ENCODE measurements around the gene SLC12A3. TPM values are rescaled to one million over a fixed set of nuclear protein-coding genes. Genes with fewer than 3 reads are reported as not detected.
A peak's percentile ranks its signal among the peaks of the same experiment; 100 is the strongest.

The SLC12A3 gene
- total RNA-seq, 2 experiments from 2014 or later: not detected

GRCh38 chr16:56849690-56850680 is 15.0 kb upstream of the SLC12A3 start:
- Mint-ChIP-seq H3K27ac (no peak overlapping the region), H3K4me3 (no peak overlapping the region), H3K4me1 (ENCODE audit: low read depth) (peaks cover 22% of the 10 kb centered on the region), H3K27me3 (no peaks in the 10 kb centered on the region), H3K9me3 (peaks cover 6% of the 10 kb centered on the region), H3K36me3 (peaks cover 5% of the 10 kb centered on the region)
- intact Hi-C loops (cut with micrococcal nuclease): no loop called here
- ChIA-PET CTCF (no interaction called here), POLR2A (no interaction called here)
- DNase-seq: no peak

GRCh38 chr16:56851671-56852400 is 13.2 kb upstream of the SLC12A3 start:
- Mint-ChIP-seq H3K4me3 (no peak overlapping the region), H3K27ac (no peak overlapping the region), H3K4me1 (ENCODE audit: low read depth) (peaks cover 20% of the 10 kb centered on the region), H3K27me3 (no peaks in the 10 kb centered on the region), H3K36me3 (peaks cover 4% of the 10 kb centered on the region), H3K9me3 (peaks cover 6% of the 10 kb centered on the region)
- intact Hi-C loops (cut with micrococcal nuclease): no loop called here
- no peak for DNase-seq
- POLR2A ChIA-PET: no interaction called here
- CTCF ChIA-PET: interaction anchor here (0.6 to 1.0 kb wide), 3 partner anchors 27 to 275 kb away, joined by 3 to 4 read pairs (median 4); no protein-coding TSS in a partner anchor

- Mint-ChIP-seq H3K36me3 (peaks cover 3% of the 10 kb centered on the region), H3K4me3 (no peak overlapping the region), H3K27ac (no peak overlapping the region), H3K4me1 (ENCODE audit: low read depth) (peaks cover 14% of the 10 kb centered on the region), H3K27me3 (no peaks in the 10 kb centered on the region), H3K9me3 (peaks cover 6% of the 10 kb centered on the region)
- intact Hi-C loops (cut with micrococcal nuclease): no loop called here
- DNase-seq: no peak
- POLR2A ChIA-PET: no interaction called here
- CTCF ChIA-PET: interaction anchor here (0.6 to 1.0 kb wide), 3 partner anchors 28 to 275 kb away, joined by 4 read pairs; no protein-coding TSS in a partner anchor
Measured at GRCh38 chr16:56852401-56852730, 12.6 kb upstream of the SLC12A3 start.

- CTCF ChIA-PET: interaction anchor here (0.6 to 1.3 kb wide), 2 partner anchors 125 to 209 kb away, joined by 3 to 4 read pairs; no protein-coding TSS in a partner anchor
Measured at GRCh38 chr16:56852968-56853367, 12.0 kb upstream of the SLC12A3 start.

GRCh38 chr16:56855201-56855600 is 9.8 kb upstream of the SLC12A3 start:
- H3K9me3 Mint-ChIP-seq: no peaks in the 10 kb centered on the region
- peaks cover 13% of the 10 kb centered on the region for H3K4me1 Mint-ChIP-seq (ENCODE audit: low read depth)
- POLR2A ChIA-PET: no interaction called here
- no peak for DNase-seq
- H3K36me3 Mint-ChIP-seq: no peaks in the 10 kb centered on the region
- no peaks in the 10 kb centered on the region for H3K27me3 Mint-ChIP-seq
- CTCF ChIA-PET: interaction anchor here (1.5 kb wide), 1 partner anchor 14 kb away, joined by 5 read pairs; no protein-coding TSS in a partner anchor
- no peak overlapping the region for H3K4me3 Mint-ChIP-seq
- no peak overlapping the region for H3K27ac Mint-ChIP-seq
- intact Hi-C loops (cut with micrococcal nuclease): no loop called here

More at GRCh38 chr16:56852968-56853367, 12.0 kb upstream of the SLC12A3 start:
- no peaks in the 10 kb centered on the region for H3K36me3 Mint-ChIP-seq
- H3K4me1 Mint-ChIP-seq (ENCODE audit: low read depth): peaks cover 8% of the 10 kb centered on the region
- POLR2A ChIA-PET: no interaction called here
- intact Hi-C loops (cut with micrococcal nuclease): no loop called here
- DNase-seq: no peak
- H3K4me3 Mint-ChIP-seq: no peak overlapping the region
- no peaks in the 10 kb centered on the region for H3K27me3 Mint-ChIP-seq
- no peak overlapping the region for H3K27ac Mint-ChIP-seq
- peaks cover under 1% of the 10 kb centered on the region for H3K9me3 Mint-ChIP-seq

- Mint-ChIP-seq H3K9me3 (no peaks in the 10 kb centered on the region), H3K27ac (no peak overlapping the region), H3K4me3 (no peak overlapping the region), H3K4me1 (ENCODE audit: low read depth) (peaks cover 20% of the 10 kb centered on the region), H3K27me3 (no peaks in the 10 kb centered on the region), H3K36me3 (no peaks in the 10 kb centered on the region)
- DNase-seq: no peak
- intact Hi-C loops (cut with micrococcal nuclease): no loop called here
- CTCF ChIA-PET: interaction anchor here (1.5 to 2.5 kb wide), 2 partner anchors 11 to 13 kb away, joined by 5 to 9 read pairs; no protein-coding TSS in a partner anchor
- POLR2A ChIA-PET: no interaction called here
Measured at GRCh38 chr16:56855946-56856345, 9.1 kb upstream of the SLC12A3 start.

- no peaks in the 10 kb centered on the region for H3K27me3 Mint-ChIP-seq
- H3K9me3 Mint-ChIP-seq: no peaks in the 10 kb centered on the region
- DNase-seq: no peak
- H3K27ac Mint-ChIP-seq: no peak overlapping the region
- no peaks in the 10 kb centered on the region for H3K36me3 Mint-ChIP-seq
- peaks cover 28% of the 10 kb centered on the region for H3K4me1 Mint-ChIP-seq (ENCODE audit: low read depth)
- CTCF ChIA-PET: interaction anchor here (1.5 to 2.5 kb wide), 2 partner anchors 10 to 12 kb away, joined by 5 to 9 read pairs; no protein-coding TSS in a partner anchor
- POLR2A ChIA-PET: no interaction called here
- H3K4me3 Mint-ChIP-seq: no peak overlapping the region
- intact Hi-C loops (cut with micrococcal nuclease): no loop called here
Measured at GRCh38 chr16:56856876-56857447, 8.0 kb upstream of the SLC12A3 start.

- DNase-seq: no peak
- no peaks in the 10 kb centered on the region for H3K27me3 Mint-ChIP-seq
- H3K27ac Mint-ChIP-seq: no peak overlapping the region
- H3K36me3 Mint-ChIP-seq: no peaks in the 10 kb centered on the region
- H3K9me3 Mint-ChIP-seq: no peaks in the 10 kb centered on the region
- CTCF ChIA-PET: interaction anchor here (1.0 to 2.2 kb wide), 3 partner anchors 11 to 106 kb away, joined by 3 to 16 read pairs (median 5); no protein-coding TSS in a partner anchor
- intact Hi-C loops (cut with micrococcal nuclease): no loop called here
- POLR2A ChIA-PET: interaction anchor here (0.9 kb wide), 1 partner anchor 13 kb away, joined by 4 read pairs; no protein-coding TSS in a partner anchor
- H3K4me1 Mint-ChIP-seq (ENCODE audit: low read depth): peaks cover 39% of the 10 kb centered on the region
- no peak overlapping the region for H3K4me3 Mint-ChIP-seq
Measured at GRCh38 chr16:56858374-56858773, 6.6 kb upstream of the SLC12A3 start.

- ChIA-PET CTCF (interaction anchor here (1.0 to 2.2 kb wide), 3 partner anchors 10 to 92 kb away, joined by 3 to 16 read pairs (median 5); no protein-coding TSS in a partner anchor), POLR2A (no interaction called here)
- intact Hi-C loops (cut with micrococcal nuclease): loop anchor here (5.0 kb wide), 1 partner anchor 58 kb away; no protein-coding TSS in a partner anchor
- Mint-ChIP-seq H3K27me3 (no peaks in the 10 kb centered on the region), H3K4me3 (no peak overlapping the region), H3K4me1 (ENCODE audit: low read depth) (peaks cover 40% of the 10 kb centered on the region), H3K9me3 (no peaks in the 10 kb centered on the region), H3K27ac (no peak overlapping the region), H3K36me3 (no peaks in the 10 kb centered on the region)
- no peak for DNase-seq
Measured at GRCh38 chr16:56859636-56860035, 5.4 kb upstream of the SLC12A3 start.

GRCh38 chr16:56860226-56861020 is 4.6 kb upstream of the SLC12A3 start:
- Mint-ChIP-seq H3K27me3 (no peaks in the 10 kb centered on the region), H3K4me1 (ENCODE audit: low read depth) (peaks cover 40% of the 10 kb centered on the region), H3K36me3 (no peaks in the 10 kb centered on the region), H3K4me3 (peak overlapping the region; percentile 33), H3K27ac (peak overlapping the region; percentile 67), H3K9me3 (no peaks in the 10 kb centered on the region)
- ChIA-PET CTCF (interaction anchor here (1.0 to 2.2 kb wide), 5 partner anchors 9 to 105 kb away, joined by 3 to 16 read pairs (median 4); no protein-coding TSS in a partner anchor), POLR2A (no interaction called here)
- DNase-seq: peak; percentile 81
- intact Hi-C loops (cut with micrococcal nuclease): loop anchor here (5.0 kb wide), 1 partner anchor 57 kb away; no protein-coding TSS in a partner anchor

- Mint-ChIP-seq H3K36me3 (no peaks in the 10 kb centered on the region), H3K4me3 (no peak overlapping the region), H3K4me1 (ENCODE audit: low read depth) (peaks cover 40% of the 10 kb centered on the region), H3K27ac (peak overlapping the region; percentile 54), H3K27me3 (no peaks in the 10 kb centered on the region), H3K9me3 (no peaks in the 10 kb centered on the region)
- ChIA-PET CTCF (interaction anchor here (1.0 to 2.0 kb wide), 3 partner anchors 8 to 104 kb away, joined by 3 to 5 read pairs (median 4); no protein-coding TSS in a partner anchor), POLR2A (no interaction called here)
- intact Hi-C loops (cut with micrococcal nuclease): loop anchor here (5.0 kb wide), 1 partner anchor 56 kb away; no protein-coding TSS in a partner anchor
- no peak for DNase-seq
Measured at GRCh38 chr16:56861092-56861610, 3.9 kb upstream of the SLC12A3 start.
